ENCODE data around the gene LRP1B. TPM values are rescaled to one million over a fixed set of nuclear protein-coding genes. Genes with fewer than 3 reads are reported as not detected.
"Not testable (repeated sequence)": the region's sequence is repeated elsewhere in the genome, so short reads cannot be mapped to it uniquely, and the experiment has no call there.

Gene LRP1B
- polyA plus RNA-seq, 1 of the 3 experiments (the other 2 are of a cell fraction) = 0.28 TPM

- Histone ChIP-seq H4K20me1 (ENCODE audit: insufficient read depth) (no peaks in the 10 kb centered on the region), H2AFZ (ENCODE audit: low read depth) (no peak overlapping the region), H3K27ac (ENCODE audit: low read depth in 2 of 2, low read length in 1 of 2) (no peak overlapping the region), H3K4me3 (ENCODE audit: low read depth in 2 of 2, low read length in 1 of 2) (no peak overlapping the region), H3K27me3 (ENCODE audit: insufficient read depth) (no peaks in the 10 kb centered on the region), H3F3A (replicated peaks; ENCODE audit: insufficient read depth) (no peaks in the 10 kb centered on the region), H3K36me3 (replicated peaks in 1 of 2; ENCODE audit: control insufficient read depth in 1 of 2, insufficient read depth in 2 of 2, low read length in 1 of 2) (no peaks in the 10 kb centered on the region), H3K79me2 (ENCODE audit: insufficient read depth) (no peaks in the 10 kb centered on the region), H3K9me3 (no peaks in the 10 kb centered on the region), H3K4me2 (no peak overlapping the region), H3K9me2 (no peaks in the 10 kb centered on the region), H3K4me1 (ENCODE audit: control insufficient read depth in 1 of 2, insufficient read depth in 2 of 2, low read depth in 1 of 2, low read length in 1 of 2) (no peaks in the 10 kb centered on the region; a peak in 1 of 4 replicates), H3K9ac (no peak overlapping the region)
- CTCF ChIA-PET = no interaction called here
- TF ChIP-seq TAF1 (IDR thresholded peaks at IDR 0.05; ENCODE audit: borderline replicate concordance, low read depth, low read length) = no peak
- no peak for TF ChIP-seq RCOR1 (IDR thresholded peaks at IDR 0.05; ENCODE audit: low read length)
- TF ChIP-seq MXI1 (IDR thresholded peaks at IDR 0.05; ENCODE audit: low read depth, low read length) = no peak
- no peak for TF ChIP-seq CHD2 (IDR thresholded peaks at IDR 0.05; ENCODE audit: low read length, partially characterized antibody)
- no peak for TF ChIP-seq USF1 (IDR thresholded peaks at IDR 0.05; ENCODE audit: borderline replicate concordance, low read depth)
- TF ChIP-seq MEF2A (IDR thresholded peaks at IDR 0.05; ENCODE audit: borderline replicate concordance, low read depth) = no peak
- no peak for DNase-seq
- POLR2A ChIA-PET = no interaction called here
- WGBS (ENCODE audit: low lambda C conversion rate) = 91% methylated on average over 1 of the region's 1 CpG
These were observed 948.6 kb downstream of the LRP1B start for GRCh38 chr2:141182246-141182645.

- H3K79me2 ChIP-seq (ENCODE audit: insufficient read depth); H3K4me3 ChIP-seq (ENCODE audit: low read depth in 2 of 2, low read length in 1 of 2); H3K9me3 ChIP-seq; H3K9ac ChIP-seq; H3K4me2 ChIP-seq; H3K27me3 ChIP-seq (ENCODE audit: insufficient read depth); H2AFZ ChIP-seq (ENCODE audit: low read depth); H3K27ac ChIP-seq (ENCODE audit: low read depth in 2 of 2, low read length in 1 of 2); H3K36me3 ChIP-seq (replicated peaks in 1 of 2; ENCODE audit: control insufficient read depth in 1 of 2, insufficient read depth in 2 of 2, low read length in 1 of 2); H4K20me1 ChIP-seq (ENCODE audit: insufficient read depth); H3F3A ChIP-seq (replicated peaks; ENCODE audit: insufficient read depth); H3K4me1 ChIP-seq (ENCODE audit: control insufficient read depth in 1 of 2, insufficient read depth in 2 of 2, low read depth in 1 of 2, low read length in 1 of 2); DNase-seq; POLR2A ChIA-PET; H3K9me2 ChIP-seq; CTCF ChIA-PET: not testable (repeated sequence)
- 97% methylated on average over 2 of the region's 2 CpGs for WGBS (ENCODE audit: low lambda C conversion rate)
These were observed 961.7 kb downstream of the LRP1B start for GRCh38 chr2:141169117-141169516.

- POLR2A ChIA-PET = no interaction called here
- Histone ChIP-seq H3K27me3 (ENCODE audit: insufficient read depth) (no peaks in the 10 kb centered on the region), H3K79me2 (ENCODE audit: insufficient read depth) (no peaks in the 10 kb centered on the region), H3K4me2 (no peak overlapping the region), H3K9me3 (no peaks in the 10 kb centered on the region; the same call in 1 of the 2 replicates), H3F3A (replicated peaks; ENCODE audit: insufficient read depth) (no peaks in the 10 kb centered on the region), H4K20me1 (ENCODE audit: insufficient read depth) (no peaks in the 10 kb centered on the region), H3K36me3 (replicated peaks in 1 of 2; ENCODE audit: control insufficient read depth in 1 of 2, insufficient read depth in 2 of 2, low read length in 1 of 2) (no peaks in the 10 kb centered on the region), H3K27ac (ENCODE audit: low read depth in 2 of 2, low read length in 1 of 2) (no peak overlapping the region), H3K9ac (no peak overlapping the region), H2AFZ (ENCODE audit: low read depth) (no peak overlapping the region), H3K4me3 (ENCODE audit: low read depth in 2 of 2, low read length in 1 of 2) (no peak overlapping the region), H3K4me1 (ENCODE audit: control insufficient read depth in 1 of 2, insufficient read depth in 2 of 2, low read depth in 1 of 2, low read length in 1 of 2) (no peaks in the 10 kb centered on the region; a peak in 1 of 4 replicates), H3K9me2 (no peaks in the 10 kb centered on the region; the same call in 1 of the 2 replicates)
- no peak for DNase-seq
- CTCF ChIA-PET = no interaction called here
- WGBS (ENCODE audit: low lambda C conversion rate) = 40% methylated on average over 3 of the region's 3 CpGs
- TF ChIP-seq USF1 (IDR thresholded peaks at IDR 0.05; ENCODE audit: borderline replicate concordance, low read depth) (no peak), NRF1 (IDR thresholded peaks at IDR 0.05; ENCODE audit: low read depth, low read length) (no peak), ELF1 (IDR thresholded peaks at IDR 0.05) (no peak), GATA2 (CRISPR knock-in tag; IDR thresholded peaks at IDR 0.05) (no peak), MXI1 (IDR thresholded peaks at IDR 0.05; ENCODE audit: low read depth, low read length) (no peak), CHD2 (IDR thresholded peaks at IDR 0.05; ENCODE audit: low read length, partially characterized antibody) (no peak), USF2 (IDR thresholded peaks at IDR 0.05; ENCODE audit: borderline replicate concordance, low read depth, low read length) (no peak), REST (IDR thresholded peaks at IDR 0.05; ENCODE audit: low read depth, low read length) (no peak), RFX5 (IDR thresholded peaks at IDR 0.05; ENCODE audit: low read length) (no peak), FOXM1 (IDR thresholded peaks at IDR 0.05; ENCODE audit: low read depth) (no peak), POLR2AphosphoS5 (IDR thresholded peaks at IDR 0.05; ENCODE audit: low read depth, low read length) (no peak), NFIC (IDR thresholded peaks at IDR 0.05; ENCODE audit: borderline replicate concordance) (no peak), RCOR1 (IDR thresholded peaks at IDR 0.05; ENCODE audit: low read length) (no peak), FOXJ3 (CRISPR knock-in tag; IDR thresholded peaks at IDR 0.05) (no peak)
These were observed 968.5 kb downstream of the LRP1B start for GRCh38 chr2:141162314-141162713.
